ENCODE data around the gene OR2T27.
"Not testable (repeated sequence)": the region's sequence is repeated elsewhere in the genome, so short reads cannot be mapped to it uniquely, and the experiment has no call there.

The OR2T27 gene

GRCh38 chr1:248634991-248635390 lies 20.3 kb downstream of the OR2T27 start, which contains the start of gene OR2T11:
OR2T11 (minus strand) TSS chr1:248635091; CDS start chr1:248627128, 7,963 bp downstream.
- CTCF ChIA-PET; H3K4me1 ChIP-seq (ENCODE audit: control insufficient read depth, insufficient read depth, low read length); H3K36me3 ChIP-seq (ENCODE audit: control insufficient read depth in 2 of 2, insufficient read depth in 1 of 2, low read length in 2 of 2); H3K27ac ChIP-seq (ENCODE audit: extremely low read depth, low read depth, low read length); POLR2A ChIA-PET; H3K9me3 ChIP-seq (ENCODE audit: control insufficient read depth, insufficient read depth, low read depth, low read length); H3K4me3 ChIP-seq (ENCODE audit: low read depth, low read length): not testable (repeated sequence)

- Histone ChIP-seq H3K4me3 (ENCODE audit: low read depth, low read length) (no peak overlapping the region), H3K4me1 (ENCODE audit: control insufficient read depth, insufficient read depth, low read length) (no peaks in the 10 kb centered on the region), H3K9me3 (ENCODE audit: control insufficient read depth, insufficient read depth, low read depth, low read length) (no peaks in the 10 kb centered on the region), H3K27ac (ENCODE audit: extremely low read depth, low read depth, low read length) (no peak overlapping the region), H3K36me3 (ENCODE audit: control insufficient read depth in 2 of 2, insufficient read depth in 1 of 2, low read length in 2 of 2) (no peaks in the 10 kb centered on the region)
- TF ChIP-seq INSM2 (tag by site-specific recombination; IDR thresholded peaks at IDR 0.05) (no peak), BCL11A (tag by site-specific recombination; IDR thresholded peaks at IDR 0.05; ENCODE audit: low read depth) (no peak), HIC1 (tag by site-specific recombination; IDR thresholded peaks at IDR 0.05) (no peak), ZNF555 (tag by site-specific recombination; conservative IDR thresholded peaks at IDR 0.05) (no peak), ZNF473 (tag by site-specific recombination; IDR thresholded peaks at IDR 0.05) (no peak), ZNF548 (tag by site-specific recombination; IDR thresholded peaks at IDR 0.05) (no peak), GLI2 (tag by site-specific recombination; IDR thresholded peaks at IDR 0.05; ENCODE audit: borderline replicate concordance, low read depth) (no peak), ZNF16 (tag by site-specific recombination; IDR thresholded peaks at IDR 0.05; ENCODE audit: low read depth) (no peak), ZNF549 (tag by site-specific recombination; IDR thresholded peaks at IDR 0.05) (no peak), ZBTB11 (tag by site-specific recombination; conservative IDR thresholded peaks at IDR 0.05; ENCODE audit: low read depth) (no peak), BCL11B (tag by site-specific recombination; IDR thresholded peaks at IDR 0.05; ENCODE audit: low read depth) (no peak), ZNF10 (tag by site-specific recombination; IDR thresholded peaks at IDR 0.05) (no peak), ZBTB8A (tag by site-specific recombination; IDR thresholded peaks at IDR 0.05) (no peak), REST (tag by site-specific recombination; IDR thresholded peaks at IDR 0.05) (no peak), ZNF350 (tag by site-specific recombination; IDR thresholded peaks at IDR 0.05) (no peak), ZNF530 (tag by site-specific recombination; IDR thresholded peaks at IDR 0.05; ENCODE audit: low read depth) (no peak), ZNF366 (tag by site-specific recombination; conservative IDR thresholded peaks at IDR 0.05) (no peak), ZNF518A (tag by site-specific recombination; conservative IDR thresholded peaks at IDR 0.05; ENCODE audit: low read depth) (no peak)
- ChIA-PET CTCF (no interaction called here), POLR2A (no interaction called here)
Observed at GRCh38 chr1:248631354-248632008, 23.8 kb downstream of the OR2T27 start.

All from HEK293 (cell line).